Left lobe of liver (tissue), 2 donors: ENCODE results near the gene PHETA2. TPM values are rescaled to one million over a fixed set of nuclear protein-coding genes. Genes with fewer than 3 reads are reported as not detected.
"Not testable (repeated sequence)": the region's sequence is repeated elsewhere in the genome, so short reads cannot be mapped to it uniquely, and the experiment has no call there.

Experiments
- ATAC-seq: fragments of 200-7000 bp; cut with Tn5 transposase; one replicate; pipeline ENCODE4 v1.9.1; 2020; ENCODE audit warnings: mild to moderate bottlenecking, moderate library complexity
- DNase-seq: peaks from one replicate; pipeline ENCODE4 v3.0.0-alpha.2; 2020; ENCODE audit warnings: low spot score
- total RNA-seq: library from RNA; stranded (reverse); gene quantifications from one replicate; pipeline ENCODE4 v1.2.1, GENCODE V29; 2021
- donor health status: DM: no; HTN: no; CAD: no; lungs with moderate emphysema.
- donor health status: DM: no; HTN: yes; CAD: no.

The PHETA2 gene
- total RNA-seq, 1 donor from 2014 or later: 1.2 TPM

- peak; percentile 2 for ATAC-seq
Observed at GRCh38 chr22:42069801-42070516, 4.1 kb upstream of the PHETA2 start.

DNA sequence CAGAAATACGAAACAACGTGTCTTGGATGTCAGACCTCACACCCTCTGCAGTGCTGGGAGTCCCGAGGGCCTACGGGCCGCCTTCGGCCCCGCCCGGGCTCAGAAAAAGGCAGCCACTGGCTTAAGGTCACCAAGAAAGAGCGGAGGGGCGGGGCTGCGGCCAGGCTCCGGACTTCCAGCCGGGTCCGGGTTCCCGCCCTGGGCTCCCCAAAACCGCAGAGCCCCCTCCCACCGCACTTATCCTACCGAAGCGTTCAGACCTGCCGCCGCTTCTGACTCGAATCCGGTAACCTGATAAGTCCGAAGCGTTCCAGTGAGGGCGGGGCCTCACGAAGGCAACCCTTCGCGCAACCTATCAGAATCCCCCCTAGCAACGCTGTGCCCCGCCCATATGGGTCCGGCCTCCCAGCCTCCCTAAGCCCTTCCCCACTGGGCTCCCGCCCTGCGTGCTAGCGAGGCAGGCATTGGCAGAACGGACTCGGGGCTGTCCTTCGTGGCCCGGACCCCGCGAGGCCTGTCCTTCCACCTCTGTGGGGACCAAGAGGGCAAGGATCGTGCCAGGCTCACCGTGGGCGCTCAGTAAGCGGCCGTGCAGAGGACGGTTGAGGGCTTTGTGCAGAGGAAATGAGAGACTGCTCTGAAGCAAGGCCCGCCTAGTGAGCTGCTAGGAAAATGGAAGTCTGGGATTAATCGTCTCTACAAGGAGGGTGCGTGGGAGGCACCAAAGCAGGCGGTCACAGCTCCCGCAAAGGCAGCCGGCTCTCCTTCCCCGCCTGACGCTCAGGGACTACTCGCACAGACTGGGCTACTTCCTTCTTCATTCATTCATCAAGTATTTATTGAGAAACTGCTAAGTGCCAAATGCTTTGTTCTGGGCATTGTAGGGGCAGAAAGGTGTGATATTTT is 3.3 kb upstream of the PHETA2 start, which contains the start of gene NAGA:
Gene NAGA (minus strand): TSS at position 296 of the 906 bp plus-strand sequence. CDS start 515 bp downstream, outside the sequence.
- ATAC-seq: peak; percentile 94

More at GRCh38 chr22:42069801-42070516, 4.1 kb upstream of the PHETA2 start:
- peak; percentile 53 for DNase-seq

GRCh38 chr22:42071508-42071907 is 2.5 kb upstream of the PHETA2 start:
- not testable (repeated sequence) for ATAC-seq, DNase-seq

More for the DNA sequence above, 3.3 kb upstream of the PHETA2 start, which contains the start of gene NAGA:
- peak; percentile 98 for DNase-seq

- no peak for ATAC-seq
- DNase-seq: no peak
Observed at GRCh38 chr22:42072606-42073330, 1.3 kb upstream of the PHETA2 start.

GRCh38 chr22:42073621-42074041 is 417 bp upstream of the PHETA2 start:
- ATAC-seq (no peak), DNase-seq (no peak)

GRCh38 chr22:42074846-42075676 is 1.0 kb downstream of the PHETA2 start:
- no peak for ATAC-seq
- no peak for DNase-seq

- DNase-seq (peak; percentile 41), ATAC-seq (no peak)
Observed at GRCh38 chr22:42076764-42077485, 2.9 kb downstream of the PHETA2 start.

DNA sequence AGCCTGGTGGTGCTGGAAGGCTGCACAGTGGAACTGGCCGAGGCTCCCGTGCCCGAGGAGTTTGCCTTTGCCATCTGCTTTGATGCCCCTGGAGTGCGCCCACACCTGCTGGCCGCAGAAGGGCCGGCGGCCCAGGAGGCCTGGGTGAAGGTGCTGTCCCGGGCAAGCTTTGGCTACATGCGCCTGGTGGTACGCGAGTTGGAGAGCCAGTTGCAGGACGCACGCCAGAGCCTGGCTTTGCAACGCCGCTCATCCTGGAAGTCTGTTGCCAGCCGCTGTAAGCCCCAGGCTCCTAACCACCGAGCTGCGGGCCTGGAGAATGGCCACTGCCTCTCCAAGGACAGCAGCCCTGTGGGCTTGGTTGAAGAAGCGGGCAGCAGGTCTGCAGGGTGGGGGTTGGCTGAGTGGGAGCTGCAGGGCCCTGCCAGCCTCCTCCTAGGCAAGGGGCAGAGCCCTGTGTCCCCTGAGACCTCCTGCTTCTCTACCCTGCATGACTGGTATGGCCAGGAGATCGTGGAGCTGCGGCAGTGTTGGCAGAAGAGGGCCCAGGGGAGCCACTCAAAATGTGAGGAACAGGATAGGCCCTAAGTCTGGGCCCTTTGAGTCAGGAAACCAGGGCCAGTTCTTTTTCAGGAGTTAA is 3.6 kb downstream of the PHETA2 start:
- DNase-seq (peak; percentile 45), ATAC-seq (no peak)

GRCh38 chr22:42078469-42079318 is 4.6 kb downstream of the PHETA2 start:
- ATAC-seq (peak; percentile 12), DNase-seq (peak; percentile 46)

DNA sequence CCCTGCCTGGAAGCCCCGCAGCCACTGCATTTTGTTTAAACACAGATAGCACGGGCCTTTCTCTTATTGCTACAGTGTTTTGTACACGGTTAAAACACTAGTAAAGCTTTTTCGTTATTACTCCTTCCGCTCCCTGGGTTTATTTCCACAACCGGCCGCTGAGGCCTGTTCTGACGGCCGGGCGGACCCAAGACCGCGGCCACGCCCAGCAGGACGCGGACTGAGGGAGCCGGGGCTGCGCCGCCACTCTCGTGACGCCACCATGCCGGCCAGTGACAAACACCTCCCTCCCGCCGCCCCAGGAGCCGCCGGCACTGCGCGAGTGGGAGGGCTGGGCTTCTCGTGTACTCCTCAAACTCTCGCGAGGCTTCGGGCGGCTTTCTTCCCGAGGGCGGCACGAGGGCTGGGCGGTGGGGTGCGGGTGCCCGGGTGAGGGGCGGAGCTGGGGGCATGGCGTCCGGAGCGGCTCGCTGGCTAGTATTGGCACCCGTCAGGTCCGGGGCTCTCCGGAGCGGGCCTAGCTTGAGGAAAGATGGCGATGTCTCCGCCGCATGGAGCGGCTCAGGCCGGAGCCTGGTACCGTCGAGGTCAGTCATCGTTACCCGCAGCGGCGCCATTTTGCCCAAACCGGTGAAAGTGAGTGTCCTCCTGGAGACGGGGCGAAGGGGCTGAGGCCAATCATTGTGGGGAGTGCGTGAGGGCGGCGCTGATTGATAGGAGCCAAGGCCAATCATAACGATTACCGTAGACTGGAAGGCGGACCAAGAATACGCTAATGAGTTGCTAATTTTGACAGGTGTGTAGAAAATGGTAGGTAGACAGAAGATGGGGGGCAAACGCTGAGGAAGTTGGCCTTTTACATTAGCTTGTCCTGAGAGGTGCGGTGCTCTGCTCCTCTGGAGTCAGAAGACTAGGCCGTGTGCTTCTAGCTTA is 5.5 kb downstream of the PHETA2 start, which contains the start of gene SMDT1:
Gene SMDT1 (plus strand): TSS at position 382 of the 933 bp plus-strand sequence. CDS start 69 bp downstream, at position 451.
- DNase-seq (peak; percentile 99), ATAC-seq (peak; percentile 89)

- DNase-seq: no peak
- ATAC-seq: peak; percentile 23
Observed at GRCh38 chr22:42080287-42080686, 6.2 kb downstream of the PHETA2 start.

DNA sequence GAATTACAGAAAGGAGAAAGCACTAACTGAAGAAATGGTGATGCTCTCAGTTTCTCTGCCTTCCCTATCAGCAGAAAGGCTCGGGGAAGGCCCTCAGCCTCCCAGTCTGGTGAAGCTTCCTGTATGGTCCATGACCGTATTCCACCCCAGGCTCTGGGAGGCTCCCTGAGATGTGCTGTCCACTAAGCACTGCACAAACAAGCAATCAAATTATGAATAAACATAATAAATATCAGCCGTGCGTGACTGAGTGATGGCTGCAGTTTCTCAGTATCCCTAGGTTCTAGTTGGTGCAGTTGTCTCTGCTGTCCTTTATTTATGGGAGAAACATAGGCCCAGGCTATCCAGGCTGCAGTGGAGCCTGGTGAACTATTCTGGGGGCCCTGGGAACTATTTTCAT is 9.1 kb downstream of the PHETA2 start:
- DNase-seq (no peak), ATAC-seq (no peak)

- DNase-seq (no peak), ATAC-seq (no peak)
Observed at GRCh38 chr22:42084874-42085273, 10.8 kb downstream of the PHETA2 start.

- no peak for ATAC-seq
- no peak for DNase-seq
Observed at GRCh38 chr22:42086051-42086450, 12.0 kb downstream of the PHETA2 start.

GRCh38 chr22:42090596-42091454 is 16.8 kb downstream of the PHETA2 start, which contains the start of gene NDUFA6:
Gene NDUFA6 (minus strand): TSS chr22:42090772. CDS start chr22:42090744, 28 bp downstream.
- peak; percentile 92 for ATAC-seq
- peak; percentile 99 for DNase-seq

- DNase-seq (no peak), ATAC-seq (peak; percentile 8)
Observed at GRCh38 chr22:42091455-42091782, 17.4 kb downstream of the PHETA2 start.
